K562 (cell line): Measurements from ENCODE around the gene DNASE1L2. TPM values are rescaled to one million over a fixed set of nuclear protein-coding genes. Genes with fewer than 3 reads are reported as not detected.

Source experiments
- ARNT ChIP-seq, 2 experiments: fragments of 450-650 bp; IDR thresholded peaks; 2 replicates each; pipeline ENCODE4 v1.6.1; 2016; ENCODE audit warnings: mild to moderate bottlenecking in 1 of 2
- C11orf30 ChIP-seq: fragments of 450-650 bp; IDR thresholded peaks from 2 replicates; pipeline ENCODE4 v1.6.1; 2016; ENCODE audit warnings: low read depth, mild to moderate bottlenecking
- CBFA2T3 ChIP-seq: fragments of 450-650 bp; IDR thresholded peaks from 2 replicates; pipeline ENCODE4 v1.6.1; 2017
- CCNT2 ChIP-seq: IDR thresholded peaks from 2 replicates; pipeline ENCODE4 v1.6.1; 2011; ENCODE audit warnings: borderline replicate concordance, low read depth, mild to moderate bottlenecking, moderate library complexity, mixed read lengths, low read length; ENCODE audit not compliant: insufficient read length; ENCODE audit errors: extremely low read depth
- CHD4 ChIP-seq: fragments of 200-600 bp; sonication (generic); IDR thresholded peaks from 3 replicates; pipeline ENCODE4 v1.6.1; 2012; ENCODE audit warnings: low read depth, mild to moderate bottlenecking, mixed read lengths, low read length, inconsistent platforms; ENCODE audit not compliant: insufficient read depth, insufficient replicate concordance, poor library complexity, severe bottlenecking
- CTCF ChIP-seq, 3 experiments: IDR thresholded peaks in 2 of 3; conservative IDR thresholded peaks in 1 of 3; 2 replicates each; pipeline ENCODE4 v1.5.1; 2011 to 2012; ENCODE audit warnings: low read length in 3 of 3, mild to moderate bottlenecking in 3 of 3, control low read depth in 2 of 3, improper control_type of control experiment in 1 of 3, inconsistent platforms in 1 of 3, low read depth in 1 of 3, mixed read lengths in 1 of 3, moderate library complexity in 1 of 3; ENCODE audit not compliant: insufficient read depth in 2 of 3
- DACH1 ChIP-seq: fragments of 450-650 bp; IDR thresholded peaks from 2 replicates; pipeline ENCODE4 v1.6.1; 2018; ENCODE audit not compliant: partially characterized antibody
- ELF1 ChIP-seq: fragments of 200-800 bp; sonication (Bioruptor generic); IDR thresholded peaks from 2 replicates; pipeline ENCODE4 v1.6.1; 2016; ENCODE audit warnings: missing genetic modification characterization, missing compliant biosample characterization
- ERF ChIP-seq: fragments of 450-650 bp; formaldehyde crosslinking; IDR thresholded peaks from 2 replicates; pipeline ENCODE4 v1.4.0; 2020; ENCODE audit warnings: mild to moderate bottlenecking, mixed read lengths
- FOXP1 ChIP-seq: sonication (generic); formaldehyde crosslinking; IDR thresholded peaks from 2 replicates; pipeline ENCODE4 v1.8.0; 2022; ENCODE audit warnings: mild to moderate bottlenecking, missing genetic modification reagents
- HNRNPH1 ChIP-seq: fragments of 200-400 bp; formaldehyde crosslinking; optimal IDR thresholded peaks from 2 replicates; pipeline ENCODE3; 2017; ENCODE audit warnings: low read depth, mild to moderate bottlenecking, low read length, moderate library complexity
- HOMEZ ChIP-seq: fragments of 250-450 bp; sonication (Bioruptor Pico); IDR thresholded peaks from 2 replicates; pipeline ENCODE4 v1.4.0; 2020; ENCODE audit warnings: mild to moderate bottlenecking, moderate library complexity
- KLF10 ChIP-seq: fragments of 250-450 bp; sonication (Bioruptor Pico); IDR thresholded peaks from 2 replicates; pipeline ENCODE4 v1.6.1; 2021; ENCODE audit warnings: matching md5 sums
- MYBL2 ChIP-seq, 2 experiments: fragments of 450-650 bp in 1 of 2; sonication (generic) in 1 of 2; formaldehyde crosslinking in 1 of 2; IDR thresholded peaks; 2 replicates each; pipeline versions ENCODE4 v1.6.1 to v1.8.1; 2017 to 2022; ENCODE audit warnings: borderline replicate concordance in 1 of 2, inconsistent platforms in 1 of 2, low read depth in 1 of 2, mild to moderate bottlenecking in 1 of 2, missing genetic modification reagents in 1 of 2, moderate library complexity in 1 of 2
- MYNN ChIP-seq, 2 experiments: sonication (generic); formaldehyde crosslinking in 1 of 2; IDR thresholded peaks; 2 replicates each; pipeline versions ENCODE4 v1.5.0 to v1.6.1; 2016 to 2020; ENCODE audit warnings: antibody characterized with exemption in 1 of 2, missing genetic modification reagents in 1 of 2
- NR2C1 ChIP-seq, 2 experiments: fragments of 450-650 bp; IDR thresholded peaks; 2 replicates each; pipeline ENCODE4 v1.6.1; 2017; ENCODE audit warnings: mild to moderate bottlenecking in 2 of 2, antibody characterized with exemption in 1 of 2, inconsistent platforms in 1 of 2, missing compliant biosample characterization in 1 of 2, missing genetic modification characterization in 1 of 2
- PHB ChIP-seq: fragments of 250-450 bp; sonication (Bioruptor Pico); IDR thresholded peaks from 2 replicates; pipeline ENCODE4 v1.5.0; 2021
- PHF20 ChIP-seq: fragments of 450-650 bp; IDR thresholded peaks from 2 replicates; pipeline ENCODE4 v1.6.1; 2018; ENCODE audit not compliant: partially characterized antibody
- RB1 ChIP-seq: fragments of 450-650 bp; IDR thresholded peaks from 2 replicates; pipeline ENCODE4 v1.6.1; 2017; ENCODE audit warnings: low read depth, mild to moderate bottlenecking
- RCOR1 ChIP-seq, 2 experiments: IDR thresholded peaks; 2 replicates each; pipeline ENCODE4 v1.6.1; 2012; ENCODE audit warnings: low read depth in 2 of 2, low read length in 2 of 2, borderline replicate concordance in 1 of 2, improper control_type of control experiment in 1 of 2
- SMARCA4 ChIP-seq: fragments of 450-650 bp; IDR thresholded peaks from 2 replicates; pipeline ENCODE4 v1.6.1; 2016
- SOX6 ChIP-seq: fragments of 450-650 bp; IDR thresholded peaks from 2 replicates; pipeline ENCODE4 v1.6.1; 2014; ENCODE audit warnings: mild to moderate bottlenecking
- TBP ChIP-seq: optimal IDR thresholded peaks from 2 replicates; pipeline ENCODE3; 2011; ENCODE audit warnings: low read depth, low read length, improper control_type of control experiment
- ZBTB1 ChIP-seq: sonication (generic); formaldehyde crosslinking; IDR thresholded peaks from 2 replicates; pipeline ENCODE4 v1.8.1; 2023; ENCODE audit warnings: missing genetic modification reagents, low read depth, mild to moderate bottlenecking, borderline replicate concordance
- ZC3H4 ChIP-seq: sonication (generic); formaldehyde crosslinking; IDR thresholded peaks from 2 replicates; pipeline ENCODE4 v1.9.0; 2021; ENCODE audit warnings: missing genetic modification reagents, borderline replicate concordance
- polyA plus RNA-seq, 8 experiments: library from polyadenylated mRNA; depleted of rRNA in 4 of 8; stranded (reverse) in 5 of 8; unstranded in 3 of 8; fragments of >200 nt; fragmentation: Nextera tagmentation in 2 of 8; fragmentation: Illumina TruSeq in 1 of 8; extraction: Ambion mirVana in 2 of 8; extraction: Trizol in 1 of 8; gene quantifications; 2 replicates each; pipeline versions ENCODE4 v1.2.1 to v1.2.3, GENCODE V29; 2011 to 2014; ENCODE audit warnings: inconsistent platforms in 1 of 8, missing spikeins in 1 of 8
- total RNA-seq, 7 experiments: library from RNA; depleted of rRNA in 6 of 7; stranded (reverse); fragments of >200 nt in 6 of 7; fragmentation: Illumina TruSeq in 2 of 7; extraction: Trizol in 2 of 7; gene quantifications; 2 replicates each; pipeline versions ENCODE4 v1.2.1 to v1.2.3, GENCODE V29; 2011 to 2021; ENCODE audit warnings: low replicate concordance in 1 of 7

DNASE1L2 gene
- total and polyA plus RNA-seq, 9 of the 15 experiments (the other 6 are each of a cell fraction or from before 2014, with no cell fraction given), result 0.08 to 2.7 (median 1.7) TPM; not detected in 1

- TF ChIP-seq FOXP1 (CRISPR knock-in tag) (peak; percentile 66), MYBL2 (IDR thresholded peaks at IDR 0.05; ENCODE audit: low read depth) (no peak), MYBL2 (CRISPR knock-in tag; IDR thresholded peaks at IDR 0.05; ENCODE audit: borderline replicate concordance) (no peak), RCOR1 (IDR thresholded peaks at IDR 0.05; ENCODE audit: borderline replicate concordance in 1 of 2, low read depth in 2 of 2, low read length in 2 of 2) (peak in 1 of 2 experiments; percentile 56; a peak in 1 of 4 replicates), ZBTB1 (CRISPR knock-in tag) (peak; percentile 84), PHF20 (peak; percentile 55), NR2C1 (IDR thresholded peaks at IDR 0.05) (peak; percentile 68), NR2C1 (tag; IDR thresholded peaks at IDR 0.05) (peak; percentile 81), C11orf30 (peak; percentile 43), ARNT (IDR thresholded peaks at IDR 0.05) (no peak), RB1 (peak; percentile 97), HOMEZ (CRISPR knock-in tag) (no peak), CHD4 (peak; percentile 29), CBFA2T3 (peak; percentile 10), SMARCA4 (0 out of 2 replicates have a peak, but pooled peaks have one; percentile 27), ZC3H4 (CRISPR knock-in tag) (peak; percentile 76; the same call in 1 of the 2 replicates), SOX6 (peak; percentile 51), HNRNPH1 (no peak), TBP (peak; percentile 95), DACH1 (no peak), CTCF (IDR thresholded peaks at IDR 0.05 in 2 of 3, conservative IDR thresholded peaks at IDR 0.05 in 1 of 3; ENCODE audit: insufficient read depth in 2 of 3, low read depth in 1 of 3, low read length in 3 of 3) (peak; percentile 80 to 88 (median 87)), ERF (CRISPR knock-in tag) (no peak), MYNN (IDR thresholded peaks at IDR 0.05) (peak; percentile 86; the same call in 1 of the 2 replicates), MYNN (CRISPR knock-in tag; IDR thresholded peaks at IDR 0.05) (no peak), ELF1 (tag) (peak; percentile 92), CCNT2 (peak; percentile 91), PHB (peak; percentile 11; the same call in 1 of the 2 replicates), KLF10 (CRISPR knock-in tag) (no peak)
Measured at GRCh38 chr16:2251296-2252111, 15.3 kb downstream of the DNASE1L2 start, which contains the start of gene ECI1 (continued).
